K562 (cell line): ENCODE data around the gene GRHL3. TPM values are rescaled to one million over a fixed set of nuclear protein-coding genes. Genes with fewer than 3 reads are reported as not detected.
A peak's percentile ranks its signal among the peaks of the same experiment; 100 is the strongest.

Experiments used
- CCAR2 ChIP-seq: fragments of 200-400 bp; formaldehyde crosslinking; IDR thresholded peaks from 2 replicates; pipeline ENCODE4 v1.6.1; 2017; ENCODE audit warnings: mild to moderate bottlenecking, low read depth, low read length
- GATAD2A ChIP-seq: fragments of 450-650 bp; IDR thresholded peaks from 2 replicates; pipeline ENCODE4 v1.6.1; 2017
- HMG20B ChIP-seq: fragments of 250-450 bp; sonication (Bioruptor Pico); IDR thresholded peaks from 2 replicates; pipeline ENCODE4 v1.5.0; 2021; ENCODE audit warnings: mild to moderate bottlenecking
- JUNB ChIP-seq: fragments of 450-650 bp; formaldehyde crosslinking; conservative IDR thresholded peaks from 2 replicates; pipeline ENCODE4 v1.4.0; 2020; ENCODE audit warnings: mild to moderate bottlenecking
- LEF1 ChIP-seq: fragments of 450-650 bp; IDR thresholded peaks from 2 replicates; pipeline ENCODE4 v1.6.1; 2016; ENCODE audit warnings: mild to moderate bottlenecking
- MYBL2 ChIP-seq, 2 experiments: fragments of 450-650 bp in 1 of 2; sonication (generic) in 1 of 2; formaldehyde crosslinking in 1 of 2; IDR thresholded peaks; 2 replicates each; pipeline versions ENCODE4 v1.6.1 to v1.8.1; 2017 to 2022; ENCODE audit warnings: borderline replicate concordance in 1 of 2, inconsistent platforms in 1 of 2, low read depth in 1 of 2, mild to moderate bottlenecking in 1 of 2, missing genetic modification reagents in 1 of 2, moderate library complexity in 1 of 2
- MYNN ChIP-seq, 2 experiments: sonication (generic); formaldehyde crosslinking in 1 of 2; IDR thresholded peaks; 2 replicates each; pipeline versions ENCODE4 v1.5.0 to v1.6.1; 2016 to 2020; ENCODE audit warnings: antibody characterized with exemption in 1 of 2, missing genetic modification reagents in 1 of 2
- RHOXF2B ChIP-seq: fragments of 250-450 bp; sonication (Bioruptor Pico); conservative IDR thresholded peaks from 2 replicates; pipeline ENCODE4 v1.5.1; 2021
- SAP30 ChIP-seq: fragments of 200-600 bp; sonication (generic); IDR thresholded peaks from 2 replicates; pipeline ENCODE4 v1.6.1; 2012; ENCODE audit warnings: borderline replicate concordance, low read depth, mild to moderate bottlenecking, moderate library complexity, low read length, control low read depth, inconsistent platforms; ENCODE audit not compliant: insufficient read depth, poor library complexity, severe bottlenecking
- YBX1 ChIP-seq: fragments of 450-650 bp; IDR thresholded peaks from 2 replicates; pipeline ENCODE4 v1.7.1; 2016; ENCODE audit warnings: mild to moderate bottlenecking
- ZFP36 ChIP-seq: fragments of 150-350 bp; IDR thresholded peaks from 2 replicates; pipeline ENCODE4 v1.6.1; 2018; ENCODE audit warnings: low read length, low read depth; ENCODE audit not compliant: partially characterized antibody
- ZNF408 ChIP-seq: fragments of 250-450 bp; sonication (Bioruptor Pico); IDR thresholded peaks from 2 replicates; pipeline ENCODE4 v1.4.0; 2020; ENCODE audit warnings: low read depth, mild to moderate bottlenecking, moderate library complexity
- ZNF609 ChIP-seq: sonication (generic); formaldehyde crosslinking; IDR thresholded peaks from 2 replicates; pipeline ENCODE4 v1.8.1; 2023; ENCODE audit warnings: missing genetic modification reagents, mild to moderate bottlenecking, borderline replicate concordance
- polyA plus RNA-seq, 8 experiments: library from polyadenylated mRNA; depleted of rRNA in 4 of 8; stranded (reverse) in 5 of 8; unstranded in 3 of 8; fragments of >200 nt; fragmentation: Nextera tagmentation in 2 of 8; fragmentation: Illumina TruSeq in 1 of 8; extraction: Ambion mirVana in 2 of 8; extraction: Trizol in 1 of 8; gene quantifications; 2 replicates each; pipeline versions ENCODE4 v1.2.1 to v1.2.3, GENCODE V29; 2011 to 2014; ENCODE audit warnings: inconsistent platforms in 1 of 8, missing spikeins in 1 of 8
- total RNA-seq, 7 experiments: library from RNA; depleted of rRNA in 6 of 7; stranded (reverse); fragments of >200 nt in 6 of 7; fragmentation: Illumina TruSeq in 2 of 7; extraction: Trizol in 2 of 7; gene quantifications; 2 replicates each; pipeline versions ENCODE4 v1.2.1 to v1.2.3, GENCODE V29; 2011 to 2021; ENCODE audit warnings: low replicate concordance in 1 of 7
- TF ChIP-seq, protein P1 (sequence below): sonication (generic); formaldehyde crosslinking; IDR thresholded peaks from 2 replicates; pipeline ENCODE4 v1.5.0; 2020; ENCODE audit warnings: missing genetic modification reagents
- TF ChIP-seq, protein P2 (sequence below): sonication (generic); formaldehyde crosslinking; IDR thresholded peaks from 2 replicates; pipeline ENCODE4 v1.8.0; 2022; ENCODE audit warnings: mild to moderate bottlenecking, missing genetic modification reagents

Gene GRHL3
- total and polyA plus RNA-seq, 9 of the 15 experiments (the other 6 are each of a cell fraction or from before 2014, with no cell fraction given): 0.01 to 0.04 TPM; not detected in 7

- no peak for TF ChIP-seq ZFP36
- no peak for TF ChIP-seq ZNF408 (CRISPR knock-in tag)
- TF ChIP-seq SAP30: no peak
- TF ChIP-seq GATAD2A: no peak
- no peak for TF ChIP-seq RHOXF2B (CRISPR knock-in tag)
- TF ChIP-seq, protein P1, sequence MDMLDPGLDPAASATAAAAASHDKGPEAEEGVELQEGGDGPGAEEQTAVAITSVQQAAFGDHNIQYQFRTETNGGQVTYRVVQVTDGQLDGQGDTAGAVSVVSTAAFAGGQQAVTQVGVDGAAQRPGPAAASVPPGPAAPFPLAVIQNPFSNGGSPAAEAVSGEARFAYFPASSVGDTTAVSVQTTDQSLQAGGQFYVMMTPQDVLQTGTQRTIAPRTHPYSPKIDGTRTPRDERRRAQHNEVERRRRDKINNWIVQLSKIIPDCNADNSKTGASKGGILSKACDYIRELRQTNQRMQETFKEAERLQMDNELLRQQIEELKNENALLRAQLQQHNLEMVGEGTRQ: no peak
- TF ChIP-seq ZNF609 (CRISPR knock-in tag): no peak
- TF ChIP-seq LEF1: 0 out of 2 replicates have a peak, but pooled peaks have one; percentile 36
- TF ChIP-seq MYBL2 (IDR thresholded peaks at IDR 0.05; ENCODE audit: low read depth): no peak
- TF ChIP-seq MYBL2 (CRISPR knock-in tag; IDR thresholded peaks at IDR 0.05; ENCODE audit: borderline replicate concordance): no peak
- TF ChIP-seq YBX1: no peak
- no peak for TF ChIP-seq CCAR2
- TF ChIP-seq, protein P2, sequence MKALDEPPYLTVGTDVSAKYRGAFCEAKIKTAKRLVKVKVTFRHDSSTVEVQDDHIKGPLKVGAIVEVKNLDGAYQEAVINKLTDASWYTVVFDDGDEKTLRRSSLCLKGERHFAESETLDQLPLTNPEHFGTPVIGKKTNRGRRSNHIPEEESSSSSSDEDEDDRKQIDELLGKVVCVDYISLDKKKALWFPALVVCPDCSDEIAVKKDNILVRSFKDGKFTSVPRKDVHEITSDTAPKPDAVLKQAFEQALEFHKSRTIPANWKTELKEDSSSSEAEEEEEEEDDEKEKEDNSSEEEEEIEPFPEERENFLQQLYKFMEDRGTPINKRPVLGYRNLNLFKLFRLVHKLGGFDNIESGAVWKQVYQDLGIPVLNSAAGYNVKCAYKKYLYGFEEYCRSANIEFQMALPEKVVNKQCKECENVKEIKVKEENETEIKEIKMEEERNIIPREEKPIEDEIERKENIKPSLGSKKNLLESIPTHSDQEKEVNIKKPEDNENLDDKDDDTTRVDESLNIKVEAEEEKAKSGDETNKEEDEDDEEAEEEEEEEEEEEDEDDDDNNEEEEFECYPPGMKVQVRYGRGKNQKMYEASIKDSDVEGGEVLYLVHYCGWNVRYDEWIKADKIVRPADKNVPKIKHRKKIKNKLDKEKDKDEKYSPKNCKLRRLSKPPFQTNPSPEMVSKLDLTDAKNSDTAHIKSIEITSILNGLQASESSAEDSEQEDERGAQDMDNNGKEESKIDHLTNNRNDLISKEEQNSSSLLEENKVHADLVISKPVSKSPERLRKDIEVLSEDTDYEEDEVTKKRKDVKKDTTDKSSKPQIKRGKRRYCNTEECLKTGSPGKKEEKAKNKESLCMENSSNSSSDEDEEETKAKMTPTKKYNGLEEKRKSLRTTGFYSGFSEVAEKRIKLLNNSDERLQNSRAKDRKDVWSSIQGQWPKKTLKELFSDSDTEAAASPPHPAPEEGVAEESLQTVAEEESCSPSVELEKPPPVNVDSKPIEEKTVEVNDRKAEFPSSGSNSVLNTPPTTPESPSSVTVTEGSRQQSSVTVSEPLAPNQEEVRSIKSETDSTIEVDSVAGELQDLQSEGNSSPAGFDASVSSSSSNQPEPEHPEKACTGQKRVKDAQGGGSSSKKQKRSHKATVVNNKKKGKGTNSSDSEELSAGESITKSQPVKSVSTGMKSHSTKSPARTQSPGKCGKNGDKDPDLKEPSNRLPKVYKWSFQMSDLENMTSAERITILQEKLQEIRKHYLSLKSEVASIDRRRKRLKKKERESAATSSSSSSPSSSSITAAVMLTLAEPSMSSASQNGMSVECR (CRISPR knock-in tag): no peak
- no peak for TF ChIP-seq HMG20B
- TF ChIP-seq JUNB: no peak
- no peak for TF ChIP-seq MYNN (IDR thresholded peaks at IDR 0.05)
- no peak for TF ChIP-seq MYNN (CRISPR knock-in tag; IDR thresholded peaks at IDR 0.05)
Observed at GRCh38 chr1:24325587-24326449, 6.7 kb downstream of the GRHL3 start (continued).
